T-helper 1 cell treated with Interleukin-12 subunit alpha and Interleukin-12 subunit beta and Interleukin-4 antibody, amounts not matched to agents 30 ng/mL and 1 ng/mL, for 36 hours (primary cell): ENCODE data around the gene GIMAP7. TPM values are rescaled to one million over a fixed set of nuclear protein-coding genes. Genes with fewer than 3 reads are reported as not detected.

Source experiments
- intact Hi-C: fragments of 100-400 bp; cut with micrococcal nuclease; formaldehyde crosslinking; loops from one replicate; pipeline ENCODE4 v1.15.1; 2024
- total RNA-seq: library from RNA; stranded (reverse); gene quantifications from 2 replicates; pipeline ENCODE4 v1.2.3, GENCODE V29; 2022

GIMAP7 gene
- total RNA-seq, 1 donor from 2014 or later = 291 TPM

- intact Hi-C loops = loop anchor here (1.0 to 5.0 kb wide), 11 partner anchors 19 to 697 kb away; partner anchors contain the start of genes ACTR3C, GIMAP5 and LRRC61
Measured at GRCh38 chr7:150567871-150568301, 53.2 kb downstream of the GIMAP7 start.

- intact Hi-C loops = loop anchor here (1.0 to 5.0 kb wide), 11 partner anchors 18 to 698 kb away; partner anchors contain the start of genes ACTR3C, GIMAP1, GIMAP5 and GIMAP8
Measured at GRCh38 chr7:150568714-150569113, 54.0 kb downstream of the GIMAP7 start.

GRCh38 chr7:150569245-150569955, 54.7 kb downstream of the GIMAP7 start:
- intact Hi-C loops = loop anchor here (1.0 to 5.0 kb wide), 7 partner anchors 17 to 699 kb away; partner anchors contain the start of genes ACTR3C, GIMAP1, GIMAP8 and LRRC61

Other genes starting within 250 kb of the GIMAP7 start
- 40.2 and 41.6 TPM in 2 replicates for gene LRRC61, start 191.5 kb upstream of the GIMAP7 start, total RNA-seq
- gene ACTR3C, start 191.3 kb upstream of the GIMAP7 start, total RNA-seq = 12.8 and 14.1 TPM in 2 replicates
- not detected in 2 replicates for gene RARRES2, start 173.2 kb upstream of the GIMAP7 start, total RNA-seq
- 59.1 and 64.1 TPM in 2 replicates for gene REPIN1, start 146.1 kb upstream of the GIMAP7 start, total RNA-seq
- gene ZNF775, start 135.5 kb upstream of the GIMAP7 start, total RNA-seq = 6.2 and 6.3 TPM in 2 replicates
- gene GIMAP8, start 64.2 kb upstream of the GIMAP7 start, total RNA-seq = 54.3 and 54.5 TPM in 2 replicates
- 472 and 476 TPM in 2 replicates for gene GIMAP4, start 52.5 kb downstream of the GIMAP7 start, total RNA-seq
- 167 and 170 TPM in 2 replicates for gene GIMAP6, start 117.5 kb downstream of the GIMAP7 start, total RNA-seq
- gene GIMAP2, start 170.8 kb downstream of the GIMAP7 start, total RNA-seq = 95.5 and 101 TPM in 2 replicates
- gene GIMAP1, start 201.7 kb downstream of the GIMAP7 start, total RNA-seq = 27.2 and 27.3 TPM in 2 replicates
- 242 and 253 TPM in 2 replicates for gene GIMAP5, start 222.5 kb downstream of the GIMAP7 start, total RNA-seq